RKO (cell line): ENCODE measurements around the gene GIT2.
"Not testable (repeated sequence)": the region's sequence is repeated elsewhere in the genome, so short reads cannot be mapped to it uniquely, and the experiment has no call there.

Experiments used
- DNase-seq: peaks from one replicate; pipeline ENCODE4 v3.0.0-alpha.2; 2016; ENCODE audit warnings: low spot score

Gene GIT2

GRCh38 chr12:109919456-109919855 lies 76.7 kb downstream of the GIT2 start:
- DNase-seq, result no peak

GRCh38 chr12:109916045-109916444 lies 80.1 kb downstream of the GIT2 start:
- no peak for DNase-seq

- no peak for DNase-seq
Observed at GRCh38 chr12:109915171-109916040, 80.8 kb downstream of the GIT2 start.

GRCh38 chr12:109914461-109914860 lies 81.7 kb downstream of the GIT2 start:
- no peak for DNase-seq

- no peak for DNase-seq
Observed at GRCh38 chr12:109912855-109913321, 83.3 kb downstream of the GIT2 start.

GRCh38 chr12:109910969-109911348 lies 85.2 kb downstream of the GIT2 start:
- DNase-seq, result peak; percentile 67

- DNase-seq, result no peak
Observed at GRCh38 chr12:109910254-109910968, 85.8 kb downstream of the GIT2 start.

GRCh38 chr12:109905301-109905700 lies 90.9 kb downstream of the GIT2 start:
- DNase-seq, result no peak

- DNase-seq, result no peak
Observed at GRCh38 chr12:109902891-109903418, 93.2 kb downstream of the GIT2 start.

- peak; percentile 28 for DNase-seq
Observed at GRCh38 chr12:109900752-109901580, 95.2 kb downstream of the GIT2 start.

- DNase-seq, result peak; percentile 87
Observed at GRCh38 chr12:109899783-109900751, 96.1 kb downstream of the GIT2 start, which contains the start of gene TCHP. TSS of gene TCHP (plus strand) at chr12:109900274. CDS start at chr12:109903027, 2,753 bp downstream.

GRCh38 chr12:109899345-109899744 lies 96.8 kb downstream of the GIT2 start:
- DNase-seq, result not testable (repeated sequence)

- DNase-seq, result no peak
Observed at GRCh38 chr12:109897029-109897428, 99.1 kb downstream of the GIT2 start.

GRCh38 chr12:109896188-109896587 lies 100.0 kb downstream of the GIT2 start:
- no peak for DNase-seq

GRCh38 chr12:109894939-109895338 lies 101.2 kb downstream of the GIT2 start:
- DNase-seq, result no peak

- DNase-seq, result no peak
Observed at GRCh38 chr12:109893261-109893995, 102.7 kb downstream of the GIT2 start.

- DNase-seq, result no peak
Observed at GRCh38 chr12:109892748-109893147, 103.4 kb downstream of the GIT2 start.

GRCh38 chr12:109892165-109892715 lies 103.9 kb downstream of the GIT2 start:
- no peak for DNase-seq

- not testable (repeated sequence) for DNase-seq
Observed at GRCh38 chr12:109891731-109892130, 104.4 kb downstream of the GIT2 start.
